ENCODE measurements around the gene SAMD5.
"Not testable (repeated sequence)": the region's sequence is repeated elsewhere in the genome, so short reads cannot be mapped to it uniquely, and the experiment has no call there.

SAMD5 gene

GRCh38 chr6:147528511-147529145, 20.1 kb downstream of the SAMD5 start:
- DNase-seq: no peak

- no peak for DNase-seq
Measured at GRCh38 chr6:147530132-147531060, 21.9 kb downstream of the SAMD5 start.

- no peak for DNase-seq
Measured at GRCh38 chr6:147531321-147531720, 22.8 kb downstream of the SAMD5 start.

- DNase-seq: no peak
Measured at GRCh38 chr6:147534116-147534860, 25.8 kb downstream of the SAMD5 start.

- DNase-seq: no peak
Measured at GRCh38 chr6:147538821-147539220, 30.3 kb downstream of the SAMD5 start.

- DNase-seq: no peak
Measured at GRCh38 chr6:147540075-147540474, 31.6 kb downstream of the SAMD5 start.

GRCh38 chr6:147542436-147542835, 33.9 kb downstream of the SAMD5 start:
- not testable (repeated sequence) for DNase-seq

GRCh38 chr6:147544420-147544819, 35.9 kb downstream of the SAMD5 start:
- no peak for DNase-seq

GRCh38 chr6:147546501-147547368, 38.2 kb downstream of the SAMD5 start:
- no peak for DNase-seq

GRCh38 chr6:147547369-147547902, 38.9 kb downstream of the SAMD5 start:
- DNase-seq: no peak

GRCh38 chr6:147548921-147549475, 40.5 kb downstream of the SAMD5 start:
- DNase-seq: no peak

GRCh38 chr6:147549531-147549930, 41.0 kb downstream of the SAMD5 start:
- DNase-seq: no peak

- DNase-seq: no peak
Measured at GRCh38 chr6:147551976-147552375, 43.5 kb downstream of the SAMD5 start.

- DNase-seq: no peak
Measured at GRCh38 chr6:147553099-147553498, 44.6 kb downstream of the SAMD5 start.

- DNase-seq: no peak
Measured at GRCh38 chr6:147554281-147554680, 45.8 kb downstream of the SAMD5 start.

GRCh38 chr6:147559006-147559405, 50.5 kb downstream of the SAMD5 start:
- no peak for DNase-seq

GRCh38 chr6:147560670-147561069, 52.2 kb downstream of the SAMD5 start:
- no peak for DNase-seq

- no peak for DNase-seq
Measured at GRCh38 chr6:147561726-147562125, 53.2 kb downstream of the SAMD5 start.

GRCh38 chr6:147563472-147563871, 55.0 kb downstream of the SAMD5 start:
- DNase-seq: no peak

- DNase-seq: no peak
Measured at GRCh38 chr6:147564556-147564955, 56.1 kb downstream of the SAMD5 start.

GRCh38 chr6:147566244-147566898, 57.9 kb downstream of the SAMD5 start:
- no peak for DNase-seq

Data from stimulated activated CD4-positive, alpha-beta T cell treated with anti-CD3 and anti-CD28 coated beads, Interleukin-2, amount 100 ng/mL, for 48 hours (primary cell).